Ascending aorta (tissue), 2 donors: ENCODE data around the gene ESPNL. TPM values are rescaled to one million over a fixed set of nuclear protein-coding genes. Genes with fewer than 3 reads are reported as not detected.
A peak's percentile ranks its signal among the peaks of the same experiment; 100 is the strongest.

Experiments
- DNase-seq, 2 donors: peaks; one replicate each; pipeline ENCODE4 v3.0.0-alpha.2; 2019; ENCODE audit warnings: low spot score in 2 of 2
- H3K27ac ChIP-seq, 2 donors: fragments of 200-600 bp; sonication (generic); one replicate each; pipeline ENCODE4 v1.5.1; 2016 to 2017; ENCODE audit warnings: mild to moderate bottlenecking in 1 of 2
- H3K27me3 ChIP-seq: fragments of 200-600 bp; sonication (generic); one replicate; pipeline ENCODE4 v1.5.1; 2017
- H3K36me3 ChIP-seq, 2 donors: fragments of 200-600 bp; sonication (generic); one replicate each; pipeline ENCODE4 v1.5.1; 2016
- H3K4me1 ChIP-seq, 2 donors: fragments of 200-600 bp; sonication (generic); one replicate each; pipeline ENCODE4 v1.5.1; 2016 to 2017; ENCODE audit warnings: mild to moderate bottlenecking in 1 of 2
- H3K4me3 ChIP-seq, 2 donors: fragments of 200-600 bp; sonication (generic); one replicate each; pipeline ENCODE4 v1.5.1; 2016 to 2017; ENCODE audit warnings: mild to moderate bottlenecking in 1 of 2
- H3K9me3 ChIP-seq, 2 donors: fragments of 200-600 bp; sonication (generic); one replicate each; pipeline ENCODE4 v1.5.1; 2016
- CTCF ChIP-seq, 3 experiments: fragments of 200-600 bp in 2 of 3; fragments of 450-650 bp in 1 of 3; sonication (generic) in 2 of 3; IDR thresholded peaks; one replicate each; pipeline ENCODE4 v1.5.1; 2016 to 2019; ENCODE audit warnings: antibody characterized with exemption in 3 of 3, mild to moderate bottlenecking in 1 of 3, moderate library complexity in 1 of 3
- intact Hi-C: fragments of 100-400 bp; cut with DNase I; formaldehyde crosslinking; loops from one replicate; pipeline ENCODE4 v1.15.1; 2023
- total RNA-seq: library from RNA; depleted of rRNA; stranded (reverse); fragments of >200 nt; gene quantifications from one replicate; pipeline ENCODE4 v1.1.0, GENCODE V29; 2016

ESPNL gene
- total RNA-seq, 1 donor from 2014 or later: not detected

GRCh38 chr2:238060096-238060541 is 40.0 kb upstream of the ESPNL start:
- Histone ChIP-seq H3K36me3 (no peaks in the 10 kb centered on the region), H3K27me3 (no peaks in the 10 kb centered on the region), H3K9me3 (no peaks in the 10 kb centered on the region), H3K4me1 (peaks cover 5 to 17% of the 10 kb centered on the region in 2 donors), H3K27ac (peak overlapping the region; percentile 87 to 89), H3K4me3 (peak overlapping the region; percentile 85 to 92)
- TF ChIP-seq CTCF (IDR thresholded peaks at IDR 0.05): no peak
- DNase-seq: no peak
- intact Hi-C loops: loop anchor here (1.0 to 2.0 kb wide), 6 partner anchors 61 to 181 kb away; partner anchors contain the start of genes HES6 and KLHL30

- H3K9me3 ChIP-seq: no peaks in the 10 kb centered on the region
- peak within 1 kb of the TSS; percentile 87 to 89 for H3K27ac ChIP-seq
- intact Hi-C loops: loop anchor here (1.0 to 2.0 kb wide), 7 partner anchors 62 to 202 kb away; partner anchors contain the start of genes HES6 and KLHL30
- H3K27me3 ChIP-seq: no peaks in the 10 kb centered on the region
- peaks cover 5 to 17% of the 10 kb centered on the region in 2 donors for H3K4me1 ChIP-seq
- H3K36me3 ChIP-seq: peaks cover 0 to under 1% of the 10 kb centered on the region in 2 donors
- no peak for TF ChIP-seq CTCF (IDR thresholded peaks at IDR 0.05)
- DNase-seq: peak; percentile 89 to 98
- peak within 1 kb of the TSS; percentile 85 to 92 for H3K4me3 ChIP-seq
Measured at GRCh38 chr2:238060542-238061314, 39.4 kb upstream of the ESPNL start, which contains the start of gene SCLY. TSS of gene SCLY (plus strand) at chr2:238061001. CDS start at chr2:238061055, 54 bp downstream.

- Histone ChIP-seq H3K9me3 (no peaks in the 10 kb centered on the region), H3K27ac (peak overlapping the region; percentile 70 to 82), H3K4me1 (peaks cover 5 to 17% of the 10 kb centered on the region in 2 donors), H3K4me3 (peak overlapping the region; percentile 85 to 92), H3K27me3 (no peaks in the 10 kb centered on the region), H3K36me3 (peaks cover 0 to 6% of the 10 kb centered on the region in 2 donors)
- intact Hi-C loops: loop anchor here (1.0 to 2.0 kb wide), 6 partner anchors 63 to 203 kb away; partner anchors contain the start of genes HES6 and KLHL30
- TF ChIP-seq CTCF (IDR thresholded peaks at IDR 0.05): no peak
- peak in 1 of 2 donors; percentile 65 for DNase-seq
Measured at GRCh38 chr2:238061315-238062202, 38.6 kb upstream of the ESPNL start.

GRCh38 chr2:238063414-238064189 is 36.5 kb upstream of the ESPNL start:
- Histone ChIP-seq H3K27me3 (no peaks in the 10 kb centered on the region), H3K36me3 (peaks cover 0 to 6% of the 10 kb centered on the region in 2 donors), H3K4me1 (peaks cover 5 to 17% of the 10 kb centered on the region in 2 donors), H3K4me3 (no peak overlapping the region), H3K9me3 (no peaks in the 10 kb centered on the region), H3K27ac (no peak overlapping the region)
- DNase-seq: no peak
- intact Hi-C loops: no loop called here
- TF ChIP-seq CTCF (IDR thresholded peaks at IDR 0.05): no peak

GRCh38 chr2:238064376-238064775 is 35.8 kb upstream of the ESPNL start:
- no peak overlapping the region for H3K27ac ChIP-seq
- H3K9me3 ChIP-seq: no peaks in the 10 kb centered on the region
- H3K4me3 ChIP-seq: no peak overlapping the region
- H3K27me3 ChIP-seq: no peaks in the 10 kb centered on the region
- TF ChIP-seq CTCF (IDR thresholded peaks at IDR 0.05): no peak
- DNase-seq: no peak
- peaks cover 4 to 6% of the 10 kb centered on the region in 2 donors for H3K36me3 ChIP-seq
- intact Hi-C loops: no loop called here
- peaks cover 5 to 17% of the 10 kb centered on the region in 2 donors for H3K4me1 ChIP-seq
